LoVo (cell line): ENCODE results near the gene APAF1.

ENCODE experiments used
- DNase-seq: peaks from one replicate; pipeline ENCODE4 v3.0.0-alpha.2; 2016; ENCODE audit warnings: low spot score

Gene APAF1

DNA sequence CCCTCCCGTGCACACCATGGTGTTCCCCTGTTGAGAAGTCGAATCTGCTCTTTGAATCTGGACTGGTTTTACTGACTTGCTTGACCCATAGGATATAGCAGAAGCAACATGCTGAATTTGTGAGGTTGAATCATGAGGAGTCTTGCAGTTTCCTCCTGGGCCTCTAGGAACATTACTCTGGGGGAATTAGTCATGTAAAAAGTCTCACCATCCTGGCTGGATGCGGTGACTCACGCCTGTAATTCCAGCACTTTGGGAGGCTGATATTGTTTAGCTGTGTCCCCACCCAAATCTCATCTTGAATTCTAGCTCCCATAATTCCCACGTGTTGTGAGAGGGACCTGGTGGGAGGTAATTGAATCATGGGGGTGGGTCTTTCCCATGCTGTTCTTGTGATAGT lies 110.8 kb downstream of the APAF1 start:
- peak; percentile 16 for DNase-seq

DNA sequence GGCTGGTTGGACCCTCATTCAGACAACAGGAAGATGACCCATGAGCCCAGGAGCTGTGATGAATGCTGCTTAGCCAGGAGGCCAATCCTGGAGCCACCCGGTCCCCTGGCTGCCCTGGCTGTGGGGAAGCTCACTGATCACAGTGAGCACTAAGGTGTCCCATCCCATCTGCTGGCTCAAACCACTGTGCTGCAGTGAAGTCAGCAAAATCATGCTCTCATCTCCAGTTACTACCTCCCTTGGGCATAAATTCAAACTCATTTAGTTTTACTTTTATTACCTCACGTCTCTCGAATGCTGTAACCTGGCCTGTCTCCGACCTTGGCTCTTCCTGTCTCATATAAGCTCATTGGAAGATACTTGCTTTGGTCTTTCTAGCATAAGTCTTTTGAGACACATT lies 112.4 kb downstream of the APAF1 start:
- no peak for DNase-seq

DNA sequence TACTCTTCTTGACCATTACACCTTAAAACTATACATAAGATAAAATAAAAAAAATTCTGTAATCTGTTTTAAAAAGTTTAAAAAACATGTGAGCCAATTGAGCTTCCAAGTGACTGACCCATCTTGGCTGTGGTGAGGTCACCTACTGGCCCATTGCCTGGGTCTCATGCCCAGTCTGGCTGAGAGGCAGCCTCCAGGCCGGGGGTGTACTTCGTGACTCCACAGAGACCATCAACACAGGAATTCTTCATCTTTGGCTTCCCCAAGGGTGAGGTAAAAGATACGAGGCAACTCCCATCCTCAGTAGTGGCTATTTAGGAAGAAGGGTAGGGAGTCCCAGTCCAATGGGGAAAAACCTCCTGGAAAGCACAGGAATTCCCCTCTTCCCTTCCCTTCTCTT lies 113.2 kb downstream of the APAF1 start:
- no peak for DNase-seq

DNA sequence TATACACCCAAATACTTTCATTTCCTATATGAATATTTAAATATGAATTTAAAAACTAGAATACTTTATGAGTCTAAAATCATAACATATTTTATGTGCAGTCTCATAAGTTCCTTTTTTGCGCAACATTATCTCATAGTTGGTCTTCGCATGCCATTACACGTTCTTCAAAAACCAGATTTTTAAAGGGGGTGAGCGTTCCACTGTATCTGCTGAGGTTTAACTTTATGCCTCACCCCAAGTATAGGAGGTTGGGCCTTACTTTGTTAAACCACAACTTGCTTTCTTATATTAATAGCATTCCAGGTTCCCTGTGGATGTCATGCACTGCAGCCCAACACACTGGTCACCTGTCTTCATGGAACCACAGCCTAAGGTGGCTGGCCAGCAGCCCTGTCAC lies 118.6 kb downstream of the APAF1 start:
- DNase-seq: no peak

DNA sequence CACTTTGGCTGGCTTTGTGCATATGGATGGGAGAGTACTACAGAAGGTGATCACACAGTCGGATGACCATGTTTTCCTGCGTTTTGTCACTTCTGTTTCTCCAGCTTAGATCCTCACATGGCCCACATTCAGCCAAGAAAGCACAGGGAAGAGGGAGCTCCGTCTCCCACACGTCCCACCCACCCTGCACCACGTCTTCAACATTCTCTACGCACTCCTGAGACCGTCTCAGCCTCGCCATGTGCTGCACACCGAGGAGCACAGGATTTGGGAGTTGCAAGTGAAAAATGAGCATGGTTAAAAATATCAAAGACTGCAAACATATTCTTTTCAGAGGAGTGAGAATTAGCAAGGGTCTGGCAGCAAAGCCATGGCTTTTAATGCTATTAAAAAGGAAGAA lies 122.2 kb downstream of the APAF1 start:
- DNase-seq: no peak

GRCh38 chr12:98769068-98769467 lies 124.0 kb downstream of the APAF1 start:
- no peak for DNase-seq

DNA sequence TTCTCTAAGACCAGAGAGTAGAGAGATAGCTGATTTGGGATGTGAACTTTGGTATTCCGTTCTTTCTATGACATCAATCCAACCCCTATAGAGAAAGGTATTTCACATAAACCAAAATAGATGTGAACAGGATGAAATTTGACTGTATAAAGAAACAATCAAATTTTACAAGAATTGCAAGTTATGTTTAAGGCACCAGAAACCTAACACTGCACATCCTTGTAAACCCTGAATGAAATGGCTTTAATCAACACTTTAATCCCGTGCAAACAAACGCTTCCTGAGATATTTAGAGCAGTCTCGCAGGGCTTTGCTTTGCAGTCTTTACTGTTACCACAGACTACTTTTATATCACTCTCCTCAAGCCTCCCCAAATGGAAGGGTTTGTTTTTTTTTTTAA lies 125.1 kb downstream of the APAF1 start:
- no peak for DNase-seq

DNA sequence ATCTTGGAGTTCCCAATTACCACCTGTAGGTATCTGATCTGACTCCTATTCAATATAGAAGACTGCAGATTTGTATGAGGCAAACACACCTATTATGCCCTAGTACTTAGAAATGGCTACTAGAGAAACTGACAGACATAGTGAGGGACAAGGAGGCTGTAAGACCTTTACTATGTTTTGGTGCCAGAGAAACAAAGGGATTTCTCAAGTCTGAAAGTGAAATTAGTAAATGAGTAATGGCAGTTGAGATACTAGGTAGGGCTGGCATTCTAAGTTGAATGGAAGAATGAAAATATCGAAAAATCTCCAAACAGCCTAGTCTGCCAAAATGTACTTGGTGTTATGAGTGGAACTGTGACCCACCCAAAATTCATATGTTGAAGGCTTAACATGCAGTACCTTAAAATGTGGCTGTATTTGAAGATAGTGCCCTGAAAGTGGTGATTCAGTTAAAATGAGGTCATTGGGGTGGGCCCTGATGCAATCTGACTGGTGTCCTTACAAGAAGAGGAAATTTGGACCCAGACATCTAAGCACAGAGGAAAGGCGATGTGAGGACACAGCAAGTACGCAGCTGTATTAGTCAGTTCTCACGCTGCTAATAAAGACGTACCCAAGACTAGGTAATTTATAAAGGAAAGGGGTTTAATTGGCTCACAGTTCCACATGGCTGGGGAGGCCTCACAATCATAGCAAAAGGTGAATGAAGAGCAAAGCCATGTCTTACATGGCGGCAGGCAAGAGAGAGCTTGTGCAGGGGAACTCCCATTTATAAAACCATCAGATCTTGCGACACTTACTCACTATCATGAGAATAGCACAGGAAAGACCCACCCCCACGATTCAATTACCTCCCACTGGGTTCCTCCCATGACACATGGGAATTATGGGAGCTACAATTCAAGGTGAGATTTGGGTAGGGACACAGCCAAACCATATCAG lies 127.0 kb downstream of the APAF1 start:
- DNase-seq: no peak

DNA sequence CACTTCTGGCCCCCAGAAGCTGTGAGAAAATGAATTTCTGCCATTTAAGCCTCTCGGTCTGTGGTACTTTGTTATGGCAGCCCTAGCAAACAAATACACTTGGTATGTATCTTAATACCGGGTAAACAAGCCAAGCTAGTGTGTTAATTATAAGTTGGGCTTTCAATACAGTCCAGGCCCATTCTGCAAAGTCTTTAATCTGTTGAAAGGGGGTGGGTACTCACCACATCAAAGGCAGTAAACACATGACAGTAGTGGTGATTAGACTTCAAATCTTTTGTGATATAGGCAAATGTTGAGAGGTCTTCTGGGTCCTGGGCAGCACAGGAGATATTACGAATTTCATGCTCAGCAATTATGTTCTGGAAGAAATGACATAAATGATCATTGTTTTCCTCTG lies 127.7 kb downstream of the APAF1 start:
- no peak for DNase-seq

- DNase-seq: no peak
Measured at GRCh38 chr12:98780261-98780660, 135.2 kb downstream of the APAF1 start.

DNA sequence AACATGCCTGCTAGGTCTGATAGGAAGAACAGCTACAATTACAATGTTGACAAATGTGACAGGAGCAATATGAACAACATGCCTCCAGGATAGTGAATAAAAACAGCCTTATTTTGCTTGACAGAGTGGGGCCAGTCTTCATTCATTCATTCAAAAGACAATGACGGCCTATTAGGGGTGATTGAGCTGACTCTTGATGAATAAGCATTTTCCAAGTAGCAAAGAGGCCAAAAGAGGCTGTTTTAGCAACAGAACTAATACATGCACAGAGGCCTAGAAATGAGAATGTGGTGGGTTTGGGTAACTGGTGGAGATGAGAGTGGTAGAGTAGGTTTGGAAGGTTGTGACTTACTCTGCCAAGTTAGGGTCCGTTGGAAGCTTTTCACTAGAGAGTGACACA lies 138.3 kb downstream of the APAF1 start:
- no peak for DNase-seq
